Measurements from ENCODE around the gene C4orf33. TPM values are rescaled to one million over a fixed set of nuclear protein-coding genes. Genes with fewer than 3 reads are reported as not detected.

C4orf33 gene
- total and polyA plus RNA-seq, 4 experiments from 2014 or later: 4.6 to 7.6 (median 6.0) TPM

DNA sequence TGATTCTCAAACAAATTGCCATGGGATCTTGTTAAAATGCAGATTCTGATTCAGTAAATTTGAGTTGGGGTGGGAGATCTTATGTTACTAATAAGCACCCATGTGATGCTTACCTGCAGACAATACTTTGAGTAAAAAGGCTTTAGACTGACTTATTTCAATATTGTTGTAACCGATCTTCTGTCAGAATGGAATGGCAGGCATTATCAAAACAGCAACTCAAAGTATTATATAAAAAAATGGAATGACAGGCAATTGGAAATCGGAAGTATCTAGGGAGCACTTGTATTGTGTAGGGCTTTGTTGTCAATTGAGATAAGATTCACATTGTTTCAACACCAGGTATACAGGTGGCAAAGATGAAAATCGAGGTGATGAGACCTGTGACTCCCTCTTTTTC, 67.5 kb downstream of the C4orf33 start:
- Mint-ChIP-seq H3K4me1 (no peaks in the 10 kb centered on the region), H3K4me3 (no peak overlapping the region), H3K36me3 (no peaks in the 10 kb centered on the region), H3K27me3 (peaks cover 3 to 13% of the 10 kb centered on the region in 2 donors), H3K27ac (no peak overlapping the region), H3K9me3 (peaks cover 0 to 13% (median under 1%) of the 10 kb centered on the region in 8 donors)
- ChIA-PET POLR2A (ENCODE audit: partially characterized antibody) (no interaction called here), CTCF (ENCODE audit: partially characterized antibody) (no interaction called here)
- Histone ChIP-seq H3K9me3 (ENCODE audit: control insufficient read depth in 1 of 2, low read length in 2 of 2) (no peaks in the 10 kb centered on the region), H3K4me1 (ENCODE audit: insufficient read depth, low read length) (no peaks in the 10 kb centered on the region), H3K27ac (ENCODE audit: low read depth, low read length) (no peak overlapping the region), H3K27me3 (ENCODE audit: insufficient read depth, low read length) (no peaks in the 10 kb centered on the region), H3K4me3 (ENCODE audit: low read length in 2 of 2) (no peak overlapping the region), H3K36me3 (ENCODE audit: insufficient read depth, low read length) (no peaks in the 10 kb centered on the region)
- no peak for DNase-seq
- intact Hi-C loops (cut with micrococcal nuclease): no loop called here

DNA sequence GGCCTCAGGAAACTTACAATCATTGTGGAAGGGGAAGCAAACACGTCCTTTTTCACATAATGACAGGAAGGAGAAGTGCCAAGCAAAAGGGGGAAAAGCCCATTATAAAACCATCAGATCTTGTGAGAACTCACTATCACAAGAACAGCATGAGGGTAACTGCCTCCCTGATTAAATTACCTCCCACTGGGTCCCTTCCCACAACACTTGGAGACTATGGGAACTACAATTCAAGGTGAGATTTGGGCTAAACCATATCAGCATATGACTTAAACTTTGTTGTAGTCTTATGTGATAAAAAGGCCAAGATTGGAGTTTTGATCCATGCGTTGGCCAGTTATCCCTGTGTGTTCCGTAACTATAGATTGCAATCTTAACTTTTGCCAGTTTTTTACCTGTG, 68.3 kb downstream of the C4orf33 start:
- Mint-ChIP-seq H3K36me3 (no peaks in the 10 kb centered on the region), H3K4me1 (no peaks in the 10 kb centered on the region), H3K4me3 (no peak overlapping the region), H3K9me3 (peaks cover 0 to 13% (median under 1%) of the 10 kb centered on the region in 8 donors), H3K27ac (no peak overlapping the region), H3K27me3 (peaks cover 3 to 13% of the 10 kb centered on the region in 2 donors)
- Histone ChIP-seq H3K27me3 (ENCODE audit: insufficient read depth, low read length) (no peaks in the 10 kb centered on the region), H3K27ac (ENCODE audit: low read depth, low read length) (no peak overlapping the region), H3K36me3 (ENCODE audit: insufficient read depth, low read length) (no peaks in the 10 kb centered on the region), H3K9me3 (ENCODE audit: control insufficient read depth in 1 of 2, low read length in 2 of 2) (no peaks in the 10 kb centered on the region), H3K4me1 (ENCODE audit: insufficient read depth, low read length) (no peaks in the 10 kb centered on the region), H3K4me3 (ENCODE audit: low read length in 2 of 2) (no peak overlapping the region)
- no peak for DNase-seq
- ChIA-PET CTCF (ENCODE audit: partially characterized antibody) (interaction anchor here (0.9 kb wide), 1 partner anchor 11 kb away, joined by 3 read pairs; no protein-coding TSS in a partner anchor), POLR2A (ENCODE audit: partially characterized antibody) (no interaction called here)
- intact Hi-C loops (cut with micrococcal nuclease): no loop called here

Other genes starting within 250 kb of the C4orf33 start
- gene SCLT1, start 2.6 kb upstream of the C4orf33 start, total RNA-seq: 10 to 100 TPM; 18.2 to 20.8 TPM
- 1 to 10 TPM; 4.3 to 5.8 TPM for gene SCLT1, start 2.6 kb upstream of the C4orf33 start, polyA plus RNA-seq